GM12875 (cell line): ENCODE data around the gene C1orf122.

Source experiments
- H3K4me3 ChIP-seq: one replicate; pipeline ENCODE4 v1.5.1; 2011; ENCODE audit warnings: low read depth, low read length, control low read depth
- CTCF ChIP-seq: IDR thresholded peaks from 2 replicates; pipeline ENCODE4 v1.5.1; 2011; ENCODE audit warnings: low read depth, mild to moderate bottlenecking, control low read depth, inconsistent platforms, low read length, moderate library complexity, borderline replicate concordance; ENCODE audit not compliant: insufficient read depth

Gene C1orf122

GRCh38 chr1:37836788-37837187 is 29.2 kb downstream of the C1orf122 start:
- no peak overlapping the region for H3K4me3 ChIP-seq
- no peak for TF ChIP-seq CTCF

GRCh38 chr1:37839676-37840075 is 32.1 kb downstream of the C1orf122 start:
- H3K4me3 ChIP-seq = no peak overlapping the region

GRCh38 chr1:37840711-37841110 is 33.1 kb downstream of the C1orf122 start:
- TF ChIP-seq CTCF = no peak
- no peak overlapping the region for H3K4me3 ChIP-seq

More at GRCh38 chr1:37839676-37840075, 32.1 kb downstream of the C1orf122 start:
- no peak for TF ChIP-seq CTCF

GRCh38 chr1:37841652-37842051 is 34.1 kb downstream of the C1orf122 start:
- H3K4me3 ChIP-seq = no peak overlapping the region
- TF ChIP-seq CTCF = no peak

- TF ChIP-seq CTCF = no peak
- H3K4me3 ChIP-seq = no peak overlapping the region
These were observed 36.9 kb downstream of the C1orf122 start for GRCh38 chr1:37844536-37844935.

- no peak for TF ChIP-seq CTCF
- H3K4me3 ChIP-seq = no peak overlapping the region
These were observed 37.6 kb downstream of the C1orf122 start for GRCh38 chr1:37845049-37845646.

GRCh38 chr1:37845786-37846185 is 38.2 kb downstream of the C1orf122 start:
- TF ChIP-seq CTCF = no peak
- H3K4me3 ChIP-seq = no peak overlapping the region
